ENCODE measurements around the gene SDK1.

The SDK1 gene

GRCh38 chr7:4071370-4072058 lies 770.5 kb downstream of the SDK1 start:
- Histone ChIP-seq H3F3A (ENCODE audit: control insufficient read depth, insufficient read depth) (no peaks in the 10 kb centered on the region), H3K9me2 (replicated peaks; ENCODE audit: control insufficient read depth, low read length) (no peaks in the 10 kb centered on the region), H4K20me1 (ENCODE audit: control insufficient read depth, insufficient read depth, low read depth, low read length) (no peaks in the 10 kb centered on the region), H3K27me3 (ENCODE audit: control insufficient read depth, low read length) (no peaks in the 10 kb centered on the region), H3K79me2 (ENCODE audit: control insufficient read depth, low read length) (no peaks in the 10 kb centered on the region), H3K4me3 (ENCODE audit: low read length) (no peak overlapping the region), H3K27ac (ENCODE audit: low read depth, low read length) (no peak overlapping the region), H3K9me3 (ENCODE audit: control insufficient read depth, insufficient read depth, low read length) (peaks cover 7% of the 10 kb centered on the region; the same call in 1 of the 2 replicates), H3K4me1 (ENCODE audit: control insufficient read depth, low read length) (no peaks in the 10 kb centered on the region), H3K36me3 (ENCODE audit: control insufficient read depth, low read length) (no peaks in the 10 kb centered on the region), H3K4me2 (ENCODE audit: low read length) (no peak overlapping the region)
- TF ChIP-seq EZH2phosphoT487 (IDR thresholded peaks at IDR 0.05; ENCODE audit: borderline replicate concordance, low read length): no peak
- TF ChIP-seq CTCF (IDR thresholded peaks at IDR 0.05; ENCODE audit: low read depth, low read length, poor library complexity, severe bottlenecking): no peak

- peaks cover 7% of the 10 kb centered on the region; the same call in 1 of the 2 replicates for H3K9me3 ChIP-seq (ENCODE audit: control insufficient read depth, insufficient read depth, low read length)
- no peaks in the 10 kb centered on the region for H4K20me1 ChIP-seq (ENCODE audit: control insufficient read depth, insufficient read depth, low read depth, low read length)
- no peak for TF ChIP-seq EZH2phosphoT487 (IDR thresholded peaks at IDR 0.05; ENCODE audit: borderline replicate concordance, low read length)
- no peak overlapping the region for H3K4me3 ChIP-seq (ENCODE audit: low read length)
- no peaks in the 10 kb centered on the region for H3F3A ChIP-seq (ENCODE audit: control insufficient read depth, insufficient read depth)
- H3K4me2 ChIP-seq (ENCODE audit: low read length): no peak overlapping the region
- no peaks in the 10 kb centered on the region for H3K36me3 ChIP-seq (ENCODE audit: control insufficient read depth, low read length)
- no peaks in the 10 kb centered on the region for H3K4me1 ChIP-seq (ENCODE audit: control insufficient read depth, low read length)
- no peaks in the 10 kb centered on the region for H3K27me3 ChIP-seq (ENCODE audit: control insufficient read depth, low read length)
- no peaks in the 10 kb centered on the region for H3K9me2 ChIP-seq (replicated peaks; ENCODE audit: control insufficient read depth, low read length)
- no peaks in the 10 kb centered on the region for H3K79me2 ChIP-seq (ENCODE audit: control insufficient read depth, low read length)
- no peak overlapping the region for H3K27ac ChIP-seq (ENCODE audit: low read depth, low read length)
These were observed 771.3 kb downstream of the SDK1 start for GRCh38 chr7:4072161-4072925.

- no peak for TF ChIP-seq CTCF (IDR thresholded peaks at IDR 0.05; ENCODE audit: low read depth, low read length, poor library complexity, severe bottlenecking)
- no peak for TF ChIP-seq EZH2phosphoT487 (IDR thresholded peaks at IDR 0.05; ENCODE audit: borderline replicate concordance, low read length)
- Histone ChIP-seq H3K4me3 (ENCODE audit: low read length) (no peak overlapping the region), H3K79me2 (ENCODE audit: control insufficient read depth, low read length) (no peaks in the 10 kb centered on the region), H3K4me2 (ENCODE audit: low read length) (no peak overlapping the region), H4K20me1 (ENCODE audit: control insufficient read depth, insufficient read depth, low read depth, low read length) (no peaks in the 10 kb centered on the region), H3K9me2 (replicated peaks; ENCODE audit: control insufficient read depth, low read length) (no peaks in the 10 kb centered on the region), H3K27me3 (ENCODE audit: control insufficient read depth, low read length) (no peaks in the 10 kb centered on the region), H3K4me1 (ENCODE audit: control insufficient read depth, low read length) (no peaks in the 10 kb centered on the region), H3K36me3 (ENCODE audit: control insufficient read depth, low read length) (no peaks in the 10 kb centered on the region), H3K27ac (ENCODE audit: low read depth, low read length) (no peak overlapping the region), H3F3A (ENCODE audit: control insufficient read depth, insufficient read depth) (no peaks in the 10 kb centered on the region), H3K9me3 (ENCODE audit: control insufficient read depth, insufficient read depth, low read length) (peaks cover 7% of the 10 kb centered on the region; the same call in 1 of the 2 replicates)
These were observed 772.0 kb downstream of the SDK1 start for GRCh38 chr7:4073052-4073451.

- no peaks in the 10 kb centered on the region for H3K36me3 ChIP-seq (ENCODE audit: control insufficient read depth, low read length)
- no peak overlapping the region for H3K27ac ChIP-seq (ENCODE audit: low read depth, low read length)
- TF ChIP-seq CTCF (IDR thresholded peaks at IDR 0.05; ENCODE audit: low read depth, low read length, poor library complexity, severe bottlenecking) (no peak), EZH2phosphoT487 (IDR thresholded peaks at IDR 0.05; ENCODE audit: borderline replicate concordance, low read length) (no peak)
- no peaks in the 10 kb centered on the region for H3K79me2 ChIP-seq (ENCODE audit: control insufficient read depth, low read length)
- no peaks in the 10 kb centered on the region for H3K27me3 ChIP-seq (ENCODE audit: control insufficient read depth, low read length)
- H3K4me2 ChIP-seq (ENCODE audit: low read length): no peak overlapping the region
- no peaks in the 10 kb centered on the region for H3K9me2 ChIP-seq (replicated peaks; ENCODE audit: control insufficient read depth, low read length)
- H3K4me1 ChIP-seq (ENCODE audit: control insufficient read depth, low read length): no peaks in the 10 kb centered on the region
- no peaks in the 10 kb centered on the region for H3F3A ChIP-seq (ENCODE audit: control insufficient read depth, insufficient read depth)
- H3K4me3 ChIP-seq (ENCODE audit: low read length): no peak overlapping the region
- H3K9me3 ChIP-seq (ENCODE audit: control insufficient read depth, insufficient read depth, low read length): peaks cover 9% of the 10 kb centered on the region; the same call in 1 of the 2 replicates
- H4K20me1 ChIP-seq (ENCODE audit: control insufficient read depth, insufficient read depth, low read depth, low read length): no peaks in the 10 kb centered on the region
These were observed 772.7 kb downstream of the SDK1 start for GRCh38 chr7:4073750-4074149.

Measured in DOHH2 (cell line).